ENCODE results near the gene S100G.

DNA sequence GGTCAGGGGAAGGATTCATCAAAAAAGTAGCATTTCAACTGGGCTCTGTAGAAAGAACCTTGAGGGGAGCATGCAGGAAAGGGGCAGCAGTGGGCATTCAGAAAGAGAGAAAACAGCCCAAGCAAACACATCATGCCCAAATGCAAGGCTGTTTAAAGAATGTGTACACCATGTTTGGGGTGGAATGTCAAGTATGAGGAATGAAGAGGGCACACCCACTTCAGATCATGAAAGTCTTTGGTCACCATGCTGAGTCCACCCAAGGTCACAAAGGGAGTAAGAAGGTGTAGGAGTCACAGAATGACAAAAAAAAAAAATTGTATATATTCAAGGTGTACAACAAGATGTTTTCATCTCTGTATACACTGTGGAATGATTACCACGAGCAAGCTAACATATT, 9.4 kb downstream of the S100G start:
- TF ChIP-seq, protein P1, sequence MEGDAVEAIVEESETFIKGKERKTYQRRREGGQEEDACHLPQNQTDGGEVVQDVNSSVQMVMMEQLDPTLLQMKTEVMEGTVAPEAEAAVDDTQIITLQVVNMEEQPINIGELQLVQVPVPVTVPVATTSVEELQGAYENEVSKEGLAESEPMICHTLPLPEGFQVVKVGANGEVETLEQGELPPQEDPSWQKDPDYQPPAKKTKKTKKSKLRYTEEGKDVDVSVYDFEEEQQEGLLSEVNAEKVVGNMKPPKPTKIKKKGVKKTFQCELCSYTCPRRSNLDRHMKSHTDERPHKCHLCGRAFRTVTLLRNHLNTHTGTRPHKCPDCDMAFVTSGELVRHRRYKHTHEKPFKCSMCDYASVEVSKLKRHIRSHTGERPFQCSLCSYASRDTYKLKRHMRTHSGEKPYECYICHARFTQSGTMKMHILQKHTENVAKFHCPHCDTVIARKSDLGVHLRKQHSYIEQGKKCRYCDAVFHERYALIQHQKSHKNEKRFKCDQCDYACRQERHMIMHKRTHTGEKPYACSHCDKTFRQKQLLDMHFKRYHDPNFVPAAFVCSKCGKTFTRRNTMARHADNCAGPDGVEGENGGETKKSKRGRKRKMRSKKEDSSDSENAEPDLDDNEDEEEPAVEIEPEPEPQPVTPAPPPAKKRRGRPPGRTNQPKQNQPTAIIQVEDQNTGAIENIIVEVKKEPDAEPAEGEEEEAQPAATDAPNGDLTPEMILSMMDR (IDR thresholded peaks at IDR 0.05): no peak
- TF ChIP-seq POLR2A (IDR thresholded peaks at IDR 0.05): no peak

Data from Peyer's patch (tissue), 4 donors.